HG03442 (cell line): ENCODE measurements around the gene CTSV.
A peak's percentile ranks its signal among the peaks of the same experiment; 100 is the strongest.
"Not testable (repeated sequence)": the region's sequence is repeated elsewhere in the genome, so short reads cannot be mapped to it uniquely, and the experiment has no call there.

Experiments used
- ATAC-seq: cut with Tn5 transposase; IDR thresholded peaks from one replicate; pipeline ENCODE4 v1.9.1; 2021; ENCODE audit warnings: mild to moderate bottlenecking, moderate library complexity; ENCODE audit not compliant: unreplicated experiment

The CTSV gene

DNA sequence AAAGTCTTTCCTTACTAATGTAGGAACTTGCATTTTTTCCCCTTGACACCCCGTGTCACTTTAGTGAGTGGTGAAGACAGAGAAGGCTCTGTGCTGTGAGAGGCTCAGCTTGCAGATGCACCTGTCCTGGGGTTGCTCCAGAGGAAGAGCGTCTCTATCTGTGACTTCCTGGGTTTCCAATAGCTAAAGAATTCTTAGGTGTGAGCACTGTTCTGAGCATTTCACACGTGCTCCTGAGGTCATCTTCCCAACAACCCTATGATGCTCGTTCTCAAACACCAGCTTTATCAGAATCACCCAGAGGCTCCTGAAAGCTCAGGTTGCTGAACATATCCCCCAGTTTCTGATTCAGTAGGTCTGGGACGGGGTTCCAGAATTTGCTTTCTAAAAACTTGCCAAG is 6.4 kb upstream of the CTSV start:
- no peak for ATAC-seq

DNA sequence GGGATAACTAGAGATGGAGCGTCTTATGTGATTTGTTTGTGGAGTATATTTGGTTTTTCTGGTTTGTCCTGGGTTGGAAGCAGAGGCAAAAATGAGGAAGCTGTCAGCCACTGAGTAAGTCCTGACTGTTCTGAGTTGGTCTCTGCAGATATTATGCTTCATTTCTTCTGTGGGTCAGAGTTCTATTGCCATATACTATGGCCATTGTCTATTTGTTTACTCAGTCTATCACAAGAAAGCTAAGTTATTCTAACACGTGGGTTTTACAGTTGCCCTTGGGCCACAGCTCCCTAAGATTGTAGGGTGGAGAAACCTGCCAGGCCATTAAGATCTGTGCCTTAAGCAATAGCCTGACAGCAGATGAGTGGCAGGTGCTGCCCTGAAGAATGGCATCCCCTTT is 3.0 kb upstream of the CTSV start:
- ATAC-seq = no peak

DNA sequence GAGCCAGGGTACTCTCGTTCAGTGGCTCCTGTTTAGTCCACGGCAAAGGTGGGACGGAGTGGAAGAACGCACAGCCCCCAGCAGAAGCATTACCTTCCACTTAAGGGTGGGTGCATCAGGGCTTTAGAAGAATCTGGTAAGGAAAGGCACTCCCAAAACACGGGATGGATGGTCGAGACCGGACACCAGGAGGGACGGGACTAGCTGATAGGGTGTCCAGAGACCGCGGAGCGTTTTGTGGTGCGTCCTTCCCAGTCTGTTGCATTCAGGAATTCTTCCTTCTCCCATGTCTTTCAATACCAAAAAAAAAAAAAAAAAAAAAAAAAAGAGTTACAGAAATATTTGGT is 545 bp upstream of the CTSV start:
- no peak for ATAC-seq

DNA sequence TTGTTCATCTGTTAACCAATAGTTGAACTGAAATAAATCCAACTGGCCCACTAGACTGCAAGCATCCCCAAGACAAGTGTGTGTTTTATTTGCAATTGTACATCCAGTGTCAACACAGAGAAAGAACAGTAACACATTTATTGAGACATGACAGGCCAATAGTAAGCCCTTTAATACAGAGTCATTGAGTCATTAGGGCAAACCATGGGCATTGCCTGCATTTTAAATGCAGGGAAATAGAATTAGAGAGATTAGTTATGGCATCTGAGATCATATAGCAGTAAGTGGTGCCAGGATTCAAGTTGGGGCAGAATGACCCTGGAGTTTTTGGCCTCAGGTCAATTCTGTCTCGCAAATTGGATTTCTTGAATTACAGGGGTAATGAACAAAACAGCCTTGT is 15.4 kb downstream of the CTSV start:
- ATAC-seq = not testable (repeated sequence)

DNA sequence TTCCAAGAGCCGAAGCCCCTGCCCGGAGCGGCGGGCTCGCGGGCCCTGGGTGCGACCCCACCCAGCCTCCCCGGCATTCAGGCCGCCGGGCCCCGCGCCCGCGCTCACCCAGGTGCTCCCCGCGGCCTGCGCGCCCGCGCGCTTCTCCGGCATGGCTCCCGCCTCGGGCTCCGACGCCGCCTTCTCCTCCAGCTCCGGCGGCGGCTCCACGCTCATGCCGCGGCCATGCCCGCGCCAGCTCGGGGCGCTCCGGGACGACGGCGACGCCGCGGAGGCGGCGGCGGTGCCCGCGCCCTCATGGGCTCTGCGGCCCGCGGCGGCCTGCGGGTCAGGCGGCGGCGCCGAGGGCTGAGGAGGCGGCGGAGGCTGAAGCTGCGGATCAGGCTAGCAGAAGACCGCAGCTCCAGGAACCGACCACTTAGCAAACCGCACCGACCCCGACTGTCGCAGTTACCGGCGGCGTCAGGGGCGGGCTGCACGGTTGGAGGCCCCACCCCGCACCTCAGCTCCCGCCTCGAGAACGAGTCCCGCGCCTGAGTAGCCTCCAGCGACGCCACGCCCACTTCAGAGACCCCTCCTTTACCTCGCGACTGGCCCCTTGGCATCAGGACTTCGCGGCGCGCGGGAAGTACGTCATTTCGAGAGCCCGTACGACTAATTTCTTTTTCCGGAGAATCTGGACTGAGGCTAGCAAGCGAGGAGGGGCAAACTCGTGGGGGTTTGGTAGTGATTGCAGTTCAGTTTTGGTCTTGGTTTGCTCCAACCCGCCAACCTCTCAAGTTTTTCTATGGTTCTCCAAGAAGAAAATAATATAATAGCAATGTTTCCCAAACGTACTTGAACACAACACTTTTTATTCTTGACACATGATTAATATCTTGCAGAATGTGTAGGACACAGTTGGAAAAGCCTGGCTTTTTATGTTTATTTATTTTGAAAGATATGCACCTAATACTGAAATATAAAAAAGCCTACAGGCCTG is 25.5 kb downstream of the CTSV start:
- ATAC-seq = peak; percentile 85

DNA sequence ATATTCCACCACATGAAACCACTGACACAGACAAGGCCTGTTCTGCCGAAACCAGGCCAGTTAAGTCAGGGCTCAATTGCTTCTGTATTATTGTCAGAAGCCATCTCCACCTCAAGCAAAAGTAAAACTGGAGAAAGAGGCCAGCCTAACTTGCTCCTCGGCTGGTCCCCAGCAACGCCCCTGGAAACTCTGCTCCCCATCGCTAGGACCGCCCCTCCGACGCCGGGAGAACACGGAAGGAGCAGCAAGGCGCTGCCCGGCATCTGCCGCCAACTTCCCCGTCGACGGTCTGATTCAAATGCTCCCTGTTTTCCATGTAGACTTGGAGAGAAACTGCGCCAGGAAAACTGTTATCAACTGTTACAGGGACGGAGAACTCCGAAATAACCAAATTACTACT is 26.3 kb downstream of the CTSV start:
- peak; percentile 50 for ATAC-seq

DNA sequence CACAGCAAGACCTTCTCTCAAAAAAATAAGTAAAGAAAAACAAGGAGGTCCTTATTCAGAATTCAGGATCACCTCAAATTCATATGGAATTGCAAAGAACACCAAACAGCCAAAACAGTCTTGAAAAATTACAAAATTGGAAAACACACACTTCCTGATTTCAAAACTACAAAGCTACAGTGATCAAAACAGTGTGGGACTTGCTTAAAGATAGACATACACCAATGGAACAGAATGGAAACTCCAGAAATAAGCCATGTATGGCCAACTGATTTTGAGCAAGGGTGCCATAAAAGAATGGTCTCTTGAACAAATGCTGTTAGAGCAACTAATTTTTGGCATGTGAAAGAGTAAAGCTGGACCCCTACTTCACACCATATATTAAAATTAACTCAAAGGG is 36.7 kb downstream of the CTSV start:
- ATAC-seq = not testable (repeated sequence)

DNA sequence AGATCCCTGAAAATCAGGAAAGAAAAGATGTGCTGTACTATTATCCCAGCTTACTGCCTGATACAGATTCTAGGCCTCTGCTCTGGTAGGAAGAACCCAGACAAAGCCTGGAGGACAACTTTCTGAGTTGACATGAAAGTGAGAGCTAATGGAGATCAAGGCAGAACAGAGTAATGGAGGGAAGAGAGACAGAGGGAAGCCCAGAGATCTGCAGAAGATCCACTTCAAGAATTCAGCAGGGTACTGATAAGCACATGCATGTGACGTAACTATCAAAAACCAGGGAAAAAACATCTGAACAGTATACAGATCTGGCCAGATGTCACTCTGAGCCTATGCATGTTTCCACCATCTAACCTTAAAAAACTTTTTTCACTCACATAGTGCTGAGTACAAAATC is 37.6 kb downstream of the CTSV start:
- not testable (repeated sequence) for ATAC-seq

DNA sequence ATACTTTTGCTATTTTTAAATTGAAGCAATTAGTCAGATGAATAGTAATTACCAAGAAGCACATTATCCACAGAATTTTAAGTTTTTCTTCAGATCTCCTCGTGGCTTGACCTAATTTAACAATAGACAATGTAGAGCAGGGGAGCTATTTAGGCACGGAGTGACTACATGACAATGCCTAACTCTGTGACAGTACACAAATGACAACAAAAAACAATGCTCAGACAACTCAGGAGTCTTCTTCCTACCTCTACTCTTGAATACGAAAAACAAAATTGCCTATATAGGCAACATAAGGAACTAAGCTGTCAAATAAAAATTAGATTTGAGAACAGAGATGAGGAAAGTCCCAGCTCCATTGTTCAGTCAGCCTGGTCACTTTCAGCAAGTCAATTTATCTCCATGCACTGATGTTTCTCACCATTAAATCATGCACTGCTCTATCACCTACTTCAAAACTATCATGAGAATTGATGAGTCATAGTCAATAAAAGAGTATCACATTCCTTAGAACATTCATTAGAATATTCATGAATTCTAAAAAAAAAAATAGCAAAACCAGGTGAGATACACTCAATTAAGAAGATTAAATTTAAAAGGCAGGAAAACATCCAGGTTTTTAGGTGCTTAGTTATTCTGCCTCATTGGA is 38.7 kb downstream of the CTSV start:
- ATAC-seq = not testable (repeated sequence)

DNA sequence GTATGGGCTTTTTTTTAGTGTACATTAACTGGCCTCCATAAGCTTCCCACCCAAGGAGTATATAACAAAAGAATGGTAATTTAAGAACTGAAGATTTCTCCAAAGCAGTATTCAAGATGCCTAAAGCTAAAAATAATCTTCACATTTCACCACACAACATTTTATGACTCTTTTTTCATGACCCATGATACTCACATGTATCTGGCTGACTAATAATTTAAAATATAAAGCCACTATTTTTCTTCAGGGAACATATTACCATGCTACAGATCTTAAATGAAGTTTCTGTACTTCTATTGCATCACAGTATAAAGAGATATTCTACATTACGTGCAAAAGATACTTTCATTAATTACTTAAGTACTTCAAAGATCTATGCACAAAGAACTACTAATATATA is 39.2 kb downstream of the CTSV start:
- ATAC-seq = not testable (repeated sequence)

DNA sequence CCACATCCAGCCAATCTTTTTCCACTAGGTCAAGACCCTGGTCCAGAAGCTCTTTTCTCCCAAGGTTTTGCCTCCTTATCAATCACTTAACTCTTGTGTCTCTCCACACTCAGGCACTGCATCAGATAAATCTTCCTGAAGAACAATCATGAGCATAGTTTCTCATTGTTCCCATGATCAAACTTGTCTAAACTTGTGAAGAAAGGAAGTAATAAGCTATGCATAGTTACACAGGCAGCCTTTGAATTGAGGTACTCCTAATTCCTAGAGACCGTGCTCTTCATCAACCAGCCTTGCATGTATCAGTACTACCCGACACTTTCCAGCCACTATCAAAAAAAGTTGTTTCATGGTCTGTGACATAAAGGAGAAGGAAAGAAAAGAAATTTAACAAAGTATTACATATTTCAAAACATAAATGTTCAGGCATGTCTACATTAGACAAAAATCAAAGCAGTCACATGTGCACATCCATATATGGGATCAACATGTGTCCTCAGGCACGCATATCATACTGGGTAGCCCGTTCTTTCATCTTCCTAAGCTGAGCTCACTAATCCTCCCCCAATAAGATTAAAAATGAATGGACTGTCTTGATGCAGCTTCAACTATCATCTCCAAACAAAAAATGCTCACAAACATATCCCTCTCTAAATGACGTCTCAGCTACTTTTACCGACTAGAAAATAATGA is 41.8 kb downstream of the CTSV start:
- not testable (repeated sequence) for ATAC-seq

DNA sequence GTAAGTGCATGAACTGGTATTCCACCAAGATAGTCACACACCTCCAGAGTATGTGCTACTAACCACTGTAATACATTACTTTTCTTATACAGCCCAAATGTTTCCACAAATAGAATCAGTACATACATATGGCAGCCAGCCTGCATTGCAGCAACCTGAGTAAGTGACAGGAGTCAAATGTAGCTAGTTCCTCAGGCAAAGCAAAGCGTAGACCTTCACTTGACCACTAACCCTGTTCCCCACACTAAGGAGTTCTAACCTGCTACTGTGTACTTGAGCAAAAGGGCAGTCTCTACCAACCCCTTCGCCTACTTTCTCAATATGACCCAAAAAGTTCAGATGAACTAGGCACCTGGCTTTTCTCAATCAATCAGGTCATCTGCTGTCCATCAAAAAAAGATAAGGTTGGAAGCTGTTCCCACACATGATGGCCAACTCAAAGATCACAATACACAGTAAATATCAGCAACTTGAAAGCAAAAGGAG is 44.4 kb downstream of the CTSV start:
- not testable (repeated sequence) for ATAC-seq

DNA sequence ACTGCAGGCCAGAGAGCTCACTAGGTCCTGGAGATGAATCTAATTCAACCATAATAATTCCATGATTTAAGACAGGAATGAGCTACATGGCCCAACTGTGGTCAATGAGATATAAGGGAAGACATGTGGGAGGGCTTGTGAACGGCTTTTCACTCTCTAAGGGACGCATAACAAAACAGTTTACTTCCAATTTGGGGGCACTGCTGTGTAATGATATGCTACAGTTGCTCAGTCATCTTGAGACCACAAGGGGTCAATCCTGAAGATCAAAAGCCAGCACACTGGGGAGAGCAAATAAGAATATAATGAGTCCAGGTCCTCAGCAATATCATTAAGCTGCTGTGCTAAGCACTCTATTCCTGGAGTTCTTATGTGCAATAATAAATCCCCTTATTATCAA is 46.6 kb downstream of the CTSV start:
- ATAC-seq = not testable (repeated sequence)

DNA sequence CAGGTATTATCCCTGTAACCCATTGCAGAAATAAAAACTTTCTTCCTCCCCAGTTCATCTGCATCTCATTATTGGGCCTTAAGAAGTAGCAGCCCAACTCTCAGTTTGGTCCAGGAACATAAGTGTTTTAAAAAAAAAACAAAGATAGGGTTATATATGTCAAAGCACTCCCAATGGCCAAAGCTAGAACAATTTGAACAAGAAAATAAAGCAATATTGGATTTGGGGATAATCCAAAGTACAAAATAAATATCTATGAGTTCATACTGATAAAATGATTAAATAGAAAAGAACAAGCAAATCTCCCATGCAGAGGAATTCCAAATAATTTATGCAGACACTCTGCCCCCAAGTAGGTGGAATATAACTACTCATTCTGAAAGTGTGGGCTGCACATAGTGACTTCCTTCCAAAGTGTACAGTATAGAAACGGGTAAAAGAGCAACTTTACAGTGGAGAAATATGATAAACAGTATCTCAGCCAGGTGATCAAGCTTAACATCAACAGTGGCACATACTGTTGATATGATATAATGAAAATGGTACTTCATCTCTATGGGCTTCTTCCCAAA is 49.1 kb downstream of the CTSV start:
- ATAC-seq = not testable (repeated sequence)

DNA sequence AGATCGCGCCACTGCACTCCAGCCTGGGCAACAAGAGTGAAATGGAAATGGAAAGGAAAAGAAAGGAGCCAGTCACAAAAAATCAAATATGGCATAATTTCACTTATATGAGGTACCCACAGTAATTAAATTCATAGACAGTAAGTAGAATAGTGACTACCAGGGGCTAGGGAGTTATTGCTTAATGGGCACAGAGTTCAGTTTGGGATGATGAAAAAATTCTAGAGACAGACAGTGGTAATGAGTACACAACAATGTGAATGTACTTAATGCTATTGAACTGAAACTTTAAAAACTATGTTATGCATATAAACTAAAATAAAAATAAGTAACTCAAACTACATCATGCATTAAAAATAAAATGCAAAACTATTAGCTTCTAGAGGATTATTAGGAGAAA is 54.1 kb downstream of the CTSV start:
- ATAC-seq = not testable (repeated sequence)

DNA sequence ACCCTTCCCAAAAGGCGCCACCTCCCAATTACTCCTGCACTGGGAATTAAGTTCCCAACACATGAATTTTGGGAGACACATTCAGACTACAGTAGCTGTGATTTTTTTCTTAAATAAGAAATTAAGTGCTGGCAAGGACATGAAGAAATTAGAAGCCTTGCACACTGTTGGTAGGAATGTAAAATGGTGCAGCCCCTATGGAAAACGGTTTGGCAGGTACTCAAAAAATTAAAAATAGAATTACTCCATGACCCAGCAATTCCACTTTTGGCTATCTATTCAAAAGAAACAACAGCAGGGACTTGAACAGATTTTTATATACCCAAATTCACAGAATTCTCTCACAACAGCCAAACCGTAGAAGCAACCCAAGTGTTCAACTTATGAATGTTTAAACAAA is 54.8 kb downstream of the CTSV start:
- not testable (repeated sequence) for ATAC-seq

DNA sequence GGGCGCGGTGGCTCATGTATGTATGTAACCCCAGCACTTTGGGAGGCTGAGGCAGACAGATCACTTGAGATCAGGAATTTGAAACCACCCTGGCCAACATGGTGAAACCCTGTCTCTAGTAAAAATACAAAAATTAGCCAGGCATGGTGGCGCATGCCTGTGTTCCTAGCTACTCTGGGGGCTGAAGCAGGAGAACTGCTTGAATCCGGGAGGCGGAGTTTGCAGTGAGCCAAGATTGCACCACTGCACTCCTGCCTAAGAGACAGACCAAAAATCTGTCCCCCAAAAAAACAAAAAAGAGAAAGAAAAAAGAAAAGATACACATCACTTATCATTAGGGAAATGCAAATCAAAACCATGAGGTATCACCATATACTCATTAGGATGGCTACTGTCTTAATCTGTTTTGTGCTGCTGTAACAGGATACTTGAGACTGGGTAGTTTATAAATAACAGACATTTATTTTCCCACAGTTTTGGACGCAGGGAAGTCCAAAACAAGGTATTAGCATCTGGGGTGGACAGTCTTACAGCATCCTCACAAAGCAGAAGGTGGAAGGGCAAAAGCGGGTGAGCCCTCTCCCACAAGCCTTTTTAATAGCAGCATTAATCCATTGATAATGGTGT is 55.3 kb downstream of the CTSV start:
- not testable (repeated sequence) for ATAC-seq
